GM19463 (cell line): ENCODE measurements around the gene PER2.

Experiments used
- ATAC-seq: cut with Tn5 transposase; IDR thresholded peaks from one replicate; pipeline ENCODE4 v1.9.1; 2021; ENCODE audit warnings: mild to moderate bottlenecking, moderate library complexity; ENCODE audit not compliant: unreplicated experiment

Gene PER2

DNA sequence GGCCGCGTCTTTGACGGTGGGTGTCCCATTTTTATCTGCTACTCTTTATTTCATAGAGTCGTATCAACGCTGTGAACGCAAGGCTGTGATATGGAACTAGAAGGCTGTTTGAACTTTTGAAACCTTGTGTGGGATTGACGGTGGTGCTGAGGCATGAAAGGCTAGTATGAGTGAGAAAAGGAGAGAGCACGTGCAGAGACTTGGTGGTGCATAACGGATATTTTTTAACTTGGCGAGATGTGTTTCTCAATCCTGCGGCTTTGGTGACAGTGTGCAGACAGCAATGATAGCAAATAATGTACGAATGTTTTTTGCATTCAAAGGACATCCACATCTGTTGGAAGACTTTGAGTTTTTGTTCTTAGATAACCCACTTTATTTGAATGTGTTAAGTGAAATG lies 54.8 kb downstream of the PER2 start:
- ATAC-seq = no peak

GRCh38 chr2:238231809-238232208 lies 56.6 kb downstream of the PER2 start:
- ATAC-seq = no peak

DNA sequence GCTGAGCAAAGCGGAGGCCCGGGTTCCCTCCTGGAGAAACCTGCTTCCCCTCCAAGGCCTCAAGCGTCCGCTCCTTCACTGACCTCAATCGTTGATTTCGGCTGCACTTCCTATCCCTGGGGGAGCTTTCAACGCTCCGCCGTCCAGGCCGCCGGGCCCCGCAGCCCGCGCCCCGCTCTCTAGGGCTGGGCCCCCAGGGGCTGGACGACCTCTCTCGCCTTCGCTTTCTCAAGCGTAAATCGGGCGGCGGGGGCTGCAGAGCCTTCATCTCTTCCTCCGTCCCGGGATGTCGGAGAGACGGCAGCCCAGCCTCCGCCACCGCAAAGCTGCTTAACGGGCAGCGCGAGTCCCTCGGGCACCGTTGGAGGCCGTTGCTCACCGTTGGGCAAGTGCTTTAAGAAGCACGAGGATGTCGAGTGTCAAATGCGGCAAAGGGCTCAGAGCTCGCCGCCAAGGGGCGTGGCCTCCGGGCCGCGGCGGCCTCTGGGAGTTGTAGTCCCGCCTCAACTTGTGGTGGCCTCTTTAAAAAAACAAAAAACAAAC lies 57.1 kb downstream of the PER2 start:
- peak; percentile 60 for ATAC-seq

DNA sequence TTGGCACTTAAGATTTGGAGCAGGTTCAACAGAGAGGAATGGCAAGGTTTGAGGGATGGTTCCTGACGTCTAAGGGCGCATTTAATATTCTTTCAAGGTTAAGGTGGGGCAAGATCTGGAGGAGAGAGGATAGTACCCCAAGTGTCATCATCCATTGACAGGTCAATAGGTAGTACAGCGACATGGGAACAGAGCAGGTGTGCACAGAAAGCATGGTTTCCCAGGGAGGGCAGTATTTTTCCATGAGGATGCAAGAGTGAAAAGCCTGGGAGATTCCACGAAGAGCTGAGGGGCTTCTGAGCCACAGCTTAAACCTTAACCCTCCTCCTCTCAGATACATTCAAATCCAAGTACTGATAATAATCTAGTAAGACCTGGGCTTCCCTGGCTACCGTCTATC lies 57.7 kb downstream of the PER2 start:
- no peak for ATAC-seq

DNA sequence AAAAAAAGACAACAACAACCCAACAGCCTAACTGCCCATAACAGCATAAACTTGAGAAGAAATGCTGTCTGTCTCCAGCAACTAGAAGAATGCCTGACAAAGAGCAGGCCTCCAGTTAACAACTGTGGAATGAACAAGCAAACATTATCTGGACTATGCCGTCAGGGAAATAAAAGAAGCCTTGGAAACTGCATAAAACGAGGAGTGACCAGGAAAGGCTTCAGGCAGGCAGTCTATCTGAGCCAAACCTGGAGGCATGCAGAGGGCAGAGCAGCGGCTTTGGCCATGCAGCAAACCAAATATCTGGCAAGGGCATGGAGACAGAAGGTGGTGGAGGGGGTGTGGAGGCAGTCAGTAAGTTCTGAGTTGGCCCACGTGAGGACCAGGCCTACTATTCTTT lies 59.7 kb downstream of the PER2 start:
- no peak for ATAC-seq

DNA sequence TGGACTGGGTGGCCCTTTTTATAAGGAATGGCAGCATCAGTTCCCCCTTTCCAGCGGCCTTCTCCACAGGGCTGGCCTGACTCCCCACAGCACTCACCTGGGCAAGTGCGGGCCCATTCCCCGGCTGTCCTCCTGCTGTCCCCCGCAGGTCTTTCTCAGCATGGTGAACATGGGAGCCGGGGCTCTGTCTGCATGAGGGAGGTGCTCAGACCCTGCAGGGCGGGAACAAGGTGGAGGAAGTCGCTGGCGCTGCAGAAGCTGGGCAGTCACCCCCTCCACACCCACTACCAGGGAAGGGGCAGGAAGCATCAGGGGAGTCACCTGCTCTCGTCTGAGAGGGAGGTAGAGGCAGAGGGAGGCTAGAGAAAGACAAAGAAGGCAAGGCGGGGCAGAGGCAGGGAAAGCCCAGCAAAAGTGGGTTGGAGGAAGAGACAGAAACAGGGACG lies 60.8 kb downstream of the PER2 start:
- no peak for ATAC-seq

DNA sequence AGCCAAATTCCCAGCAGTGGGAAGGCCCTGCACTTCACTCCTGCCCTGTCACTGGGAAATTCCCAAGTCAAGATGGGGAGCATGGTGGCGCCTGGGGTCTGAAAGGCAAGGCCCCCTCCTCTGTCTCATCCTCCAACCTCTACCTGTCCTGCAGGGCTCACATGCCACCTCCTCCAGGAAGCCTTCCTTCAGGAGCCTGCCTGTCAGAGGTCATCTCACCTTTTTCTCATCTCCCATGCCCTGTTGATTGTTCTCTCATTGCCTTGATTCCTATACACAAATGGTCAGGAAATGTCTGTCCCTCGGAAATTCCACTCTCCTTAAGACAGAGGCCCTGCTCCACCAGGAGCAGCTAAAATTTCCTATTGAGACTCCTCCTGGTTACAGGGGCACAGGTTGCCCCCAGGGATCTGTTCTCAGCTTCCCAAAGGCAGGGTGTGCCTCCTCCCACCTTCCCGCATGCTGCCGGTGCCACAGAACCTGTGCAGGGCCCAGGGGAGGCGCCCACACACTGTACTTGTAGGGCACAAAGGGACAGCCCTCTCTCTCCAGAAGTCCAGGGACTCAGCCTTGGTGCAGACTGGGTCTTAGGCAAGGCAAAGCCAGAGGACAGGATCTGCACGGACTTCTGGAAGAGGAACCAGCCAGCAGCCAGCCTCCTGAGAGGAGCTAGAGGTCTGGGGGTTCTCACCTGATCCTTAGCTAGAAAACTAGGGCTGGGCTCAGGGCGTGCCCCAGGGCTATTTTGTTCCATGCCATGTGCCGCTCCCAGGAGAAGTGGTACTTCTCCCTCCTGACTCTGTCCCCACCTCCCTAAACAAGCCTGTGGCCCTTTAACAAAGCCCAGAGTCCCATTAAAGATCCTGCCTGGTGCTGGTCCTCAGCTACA lies 61.5 kb downstream of the PER2 start:
- ATAC-seq = no peak

- ATAC-seq = no peak
Observed at GRCh38 chr2:238225911-238226697, 62.3 kb downstream of the PER2 start.

- ATAC-seq = no peak
Observed at GRCh38 chr2:238225121-238225520, 63.3 kb downstream of the PER2 start.

DNA sequence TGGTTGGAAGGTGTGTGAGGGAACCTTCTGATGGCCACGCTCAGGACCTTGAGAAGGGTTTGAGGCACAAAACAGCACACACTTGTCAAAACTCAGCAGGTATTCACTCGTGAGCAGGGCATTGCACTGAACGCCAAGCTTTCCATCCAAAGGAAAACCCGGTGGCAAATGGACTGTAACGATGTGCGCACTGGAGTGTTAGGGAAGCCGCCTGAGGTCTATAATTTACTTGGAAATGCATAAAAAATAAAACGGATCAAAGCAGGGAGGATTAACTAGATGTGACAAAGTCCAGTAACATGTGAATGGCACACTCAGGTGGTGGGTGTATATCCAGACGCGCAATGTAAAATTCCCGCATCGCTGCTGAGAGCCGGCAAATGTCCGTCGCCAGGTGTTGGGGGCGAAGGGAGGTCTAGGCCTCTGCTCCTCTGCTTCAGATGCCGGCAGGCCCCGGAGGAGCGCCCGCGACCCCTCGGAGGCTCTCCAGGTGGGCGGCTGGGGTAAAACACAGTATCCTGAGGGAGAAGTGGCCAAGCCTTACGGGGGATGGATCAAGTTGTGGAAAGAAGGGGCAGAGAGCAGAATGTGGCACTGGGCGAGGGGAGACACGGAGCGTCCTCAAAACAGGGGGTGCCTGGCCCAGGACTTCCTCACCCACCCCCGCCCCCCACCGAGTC lies 63.9 kb downstream of the PER2 start:
- ATAC-seq = no peak

DNA sequence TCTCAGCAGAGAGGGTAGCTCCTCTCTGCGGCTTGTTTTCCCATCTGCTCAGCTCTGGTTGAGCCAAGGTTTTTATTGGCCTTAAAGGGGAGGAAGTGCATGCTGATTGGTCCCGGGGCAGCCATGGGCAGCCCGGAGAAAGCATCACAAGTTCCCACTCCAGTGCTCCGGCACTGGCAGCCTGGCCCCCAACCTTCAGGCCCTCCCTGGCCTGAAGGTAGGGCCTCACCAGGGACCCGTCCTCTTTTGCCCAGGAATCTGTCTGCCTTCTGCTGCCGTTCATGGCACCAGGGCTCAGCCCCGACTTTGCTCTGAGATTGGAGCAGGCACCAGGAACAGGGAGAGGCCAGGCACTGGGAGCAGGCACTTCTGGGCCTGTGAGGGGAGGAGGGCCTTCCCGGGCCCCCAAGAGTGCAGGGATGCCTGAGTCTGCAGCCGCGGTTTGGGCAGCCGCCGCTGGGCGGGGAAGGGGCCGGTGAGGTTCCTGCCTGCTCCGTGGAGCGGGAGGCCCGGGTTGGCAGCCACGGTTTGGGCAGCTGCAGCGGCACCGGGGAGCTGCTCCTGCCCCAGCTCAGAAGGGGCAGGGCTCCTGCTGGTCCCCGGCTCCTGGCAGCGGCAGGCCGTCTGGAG lies 67.4 kb downstream of the PER2 start:
- ATAC-seq = no peak

- ATAC-seq = no peak
Observed at GRCh38 chr2:238220274-238220891, 68.0 kb downstream of the PER2 start.

DNA sequence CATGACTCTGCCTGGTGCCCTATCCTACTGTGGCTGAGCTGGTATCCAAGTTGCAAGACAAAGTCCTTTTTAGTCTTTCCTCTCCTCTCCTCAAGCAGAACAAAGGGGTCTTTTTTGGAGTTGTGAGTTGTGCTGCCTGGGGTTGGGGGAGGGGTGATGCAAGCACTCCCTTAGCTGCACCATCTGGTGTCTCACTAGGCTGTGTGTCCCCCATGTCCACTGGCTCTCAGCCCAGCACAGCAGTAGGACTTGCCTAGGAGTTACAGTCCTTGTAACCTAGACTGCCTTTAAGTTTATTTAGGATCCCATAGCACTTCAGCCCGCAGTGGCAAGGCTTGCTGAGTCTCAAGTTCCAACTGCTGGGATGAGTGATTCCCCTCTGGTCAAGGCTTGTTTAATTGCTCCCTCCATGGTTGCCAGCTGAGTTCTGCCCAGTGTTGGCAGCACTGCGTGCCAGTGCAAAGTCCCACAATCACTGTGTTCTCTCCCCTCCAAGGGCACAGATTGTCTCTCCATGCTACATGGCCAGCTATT lies 71.7 kb downstream of the PER2 start:
- ATAC-seq = no peak

DNA sequence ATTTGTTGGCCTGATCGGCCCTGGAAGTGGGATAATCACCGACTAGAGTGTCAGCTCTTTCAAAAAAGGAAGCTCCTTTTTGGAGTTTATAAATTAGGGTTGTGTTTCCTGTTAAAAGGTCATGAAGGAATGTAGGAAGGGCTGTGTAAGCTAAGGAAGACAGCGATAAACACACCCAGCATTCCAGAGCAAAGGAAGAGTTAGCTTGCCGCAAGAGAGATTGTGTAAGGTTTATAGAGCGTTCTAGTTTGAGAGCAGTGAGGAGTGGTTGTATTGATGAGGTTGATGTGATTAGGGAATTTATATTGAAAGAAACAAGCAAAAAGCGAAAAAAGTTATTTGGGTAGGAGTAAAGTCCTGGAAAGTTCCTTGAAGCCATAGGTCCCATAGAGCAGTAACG lies 81.4 kb downstream of the PER2 start:
- ATAC-seq = no peak

GRCh38 chr2:238203973-238204683 lies 84.3 kb downstream of the PER2 start:
- no peak for ATAC-seq

GRCh38 chr2:238203094-238203972 lies 85.1 kb downstream of the PER2 start, which contains the start of gene ILKAP:
Gene ILKAP, minus strand, starts transcription at chr2:238203695. Its CDS starts 142 bp downstream, at chr2:238203553.
- ATAC-seq = peak; percentile 97

- no peak for ATAC-seq
Observed at GRCh38 chr2:238202326-238203093, 85.9 kb downstream of the PER2 start.
